Non-pigmented ciliary epithelial cell (primary cell): Measurements from ENCODE around the gene OTOGL.

ENCODE experiments used
- DNase-seq: peaks from one replicate; pipeline ENCODE4 v3.0.0-alpha.2; 2010; ENCODE audit warnings: low read depth

The OTOGL gene

GRCh38 chr12:80381121-80381520 is 281.8 kb downstream of the OTOGL start:
- no peak for DNase-seq

DNA sequence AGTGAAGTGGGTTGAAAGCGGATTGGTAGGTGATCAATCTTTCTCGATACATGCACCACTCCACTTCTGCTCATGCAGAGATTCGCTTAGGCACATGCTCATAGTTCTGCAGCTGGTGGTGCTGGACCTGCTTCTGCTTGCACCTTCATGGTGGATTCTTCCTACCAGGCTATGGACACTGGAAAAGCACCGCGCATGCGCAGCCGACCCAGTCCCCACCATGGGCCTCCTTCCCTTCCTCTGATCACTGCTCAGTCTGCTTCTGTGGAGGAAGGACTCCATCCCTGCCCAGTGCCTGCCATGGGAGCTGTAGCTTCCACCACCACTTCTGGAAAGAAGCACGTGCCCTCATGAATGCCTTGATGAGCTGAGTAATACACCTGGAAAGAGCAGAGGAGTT is 282.9 kb downstream of the OTOGL start:
- DNase-seq, result no peak

DNA sequence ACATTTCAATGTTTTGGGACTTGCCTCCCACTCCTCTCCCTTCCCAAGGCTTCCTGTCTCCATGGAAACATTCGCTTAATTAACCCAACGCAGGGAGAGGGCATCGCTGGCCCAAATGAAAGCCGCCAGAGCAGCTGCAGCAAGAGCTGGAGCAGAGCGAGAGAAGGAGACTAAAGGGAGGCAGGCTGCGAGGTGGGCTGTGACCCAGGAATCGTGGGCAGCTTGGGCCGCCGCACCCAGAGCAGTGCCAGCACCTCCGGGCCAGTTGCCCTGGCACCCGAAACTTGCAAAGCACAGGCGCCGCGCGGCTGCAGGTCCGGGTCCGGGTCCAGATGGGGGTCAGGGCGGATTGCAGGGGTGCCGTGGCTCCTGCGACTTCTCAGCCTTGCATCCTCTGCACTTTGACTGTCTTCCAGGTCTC is 301.2 kb downstream of the OTOGL start:
- no peak for DNase-seq

- DNase-seq, result no peak
Measured at GRCh38 chr12:80401191-80401590, 301.9 kb downstream of the OTOGL start.

DNA sequence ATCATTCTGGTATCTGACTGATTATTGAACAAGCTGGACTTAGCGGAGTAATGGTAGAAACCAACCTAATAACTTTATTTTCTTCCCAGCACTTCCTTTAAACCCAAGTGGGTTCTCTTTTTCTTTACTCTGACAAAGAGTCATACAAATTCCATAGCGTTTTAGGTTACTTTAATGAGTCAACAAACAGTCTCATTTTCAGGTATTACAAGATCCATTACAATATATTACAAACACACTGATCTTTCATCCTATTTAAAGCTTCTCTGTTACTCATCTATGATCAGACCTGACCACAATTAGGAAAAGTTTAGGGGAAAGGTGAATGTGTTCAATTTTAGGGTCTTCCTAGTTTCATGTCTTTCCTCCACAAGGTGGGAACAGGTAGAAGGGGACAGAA is 305.3 kb downstream of the OTOGL start:
- DNase-seq, result no peak

DNA sequence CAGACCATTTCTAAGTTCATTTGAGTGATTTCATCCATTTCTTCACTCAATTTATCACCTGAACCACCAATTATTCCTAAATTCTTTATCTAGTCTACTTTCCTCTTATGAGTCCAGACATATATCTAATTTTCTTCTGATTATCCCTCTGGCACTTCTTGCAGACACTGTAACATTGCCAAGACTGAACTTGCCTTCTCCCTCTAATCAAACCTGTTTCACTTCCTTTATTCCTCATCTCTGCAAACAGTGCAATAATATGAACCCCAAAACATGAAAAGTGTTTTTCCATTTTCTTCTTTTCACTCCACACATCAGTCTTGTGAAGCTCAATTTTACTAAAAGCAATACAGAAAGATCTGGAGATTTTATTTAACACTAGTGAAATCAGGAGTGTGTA is 306.9 kb downstream of the OTOGL start:
- DNase-seq, result no peak

- no peak for DNase-seq
Measured at GRCh38 chr12:80411787-80412186, 312.4 kb downstream of the OTOGL start.

- peak; percentile 30 for DNase-seq
Measured at GRCh38 chr12:80412343-80412953, 313.1 kb downstream of the OTOGL start.

DNA sequence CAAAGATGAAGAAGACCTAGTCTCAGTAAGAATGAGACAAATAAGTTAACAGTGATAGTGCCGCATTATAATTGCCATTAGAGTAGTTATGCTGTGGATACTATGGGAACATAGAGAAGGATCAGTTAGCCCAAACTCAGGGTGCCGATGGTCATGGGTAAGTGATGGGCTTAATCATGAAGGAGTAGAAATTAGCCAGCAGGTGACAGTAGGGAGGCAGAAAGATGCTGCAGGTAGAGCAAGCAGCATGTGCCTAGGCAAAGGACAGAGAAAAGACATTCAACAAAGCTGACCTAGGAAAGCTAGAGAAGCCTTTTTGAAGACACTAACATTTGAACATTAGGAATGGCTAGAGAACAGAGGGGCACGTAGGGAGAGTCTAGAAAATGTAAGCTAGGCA is 314.1 kb downstream of the OTOGL start:
- no peak for DNase-seq

DNA sequence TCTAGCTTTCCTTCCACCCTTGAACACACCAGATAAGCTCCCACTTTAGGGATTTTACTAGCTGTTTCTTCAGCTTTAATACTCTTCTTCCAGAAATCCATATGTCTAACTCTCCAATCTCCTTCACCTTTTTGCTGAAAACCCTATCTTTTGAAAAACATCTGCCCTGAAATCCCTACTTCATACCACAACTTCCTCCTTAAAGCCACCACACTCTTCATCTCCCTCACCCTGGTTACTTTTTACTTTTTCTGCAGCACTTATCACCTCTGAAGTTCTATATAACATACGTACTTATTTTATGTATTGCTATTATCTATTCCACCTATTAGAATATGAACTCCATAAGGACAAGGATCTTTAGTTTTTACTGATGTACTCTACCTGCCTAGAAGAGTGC is 316.1 kb downstream of the OTOGL start:
- no peak for DNase-seq

GRCh38 chr12:80419644-80420043 is 320.3 kb downstream of the OTOGL start:
- no peak for DNase-seq

DNA sequence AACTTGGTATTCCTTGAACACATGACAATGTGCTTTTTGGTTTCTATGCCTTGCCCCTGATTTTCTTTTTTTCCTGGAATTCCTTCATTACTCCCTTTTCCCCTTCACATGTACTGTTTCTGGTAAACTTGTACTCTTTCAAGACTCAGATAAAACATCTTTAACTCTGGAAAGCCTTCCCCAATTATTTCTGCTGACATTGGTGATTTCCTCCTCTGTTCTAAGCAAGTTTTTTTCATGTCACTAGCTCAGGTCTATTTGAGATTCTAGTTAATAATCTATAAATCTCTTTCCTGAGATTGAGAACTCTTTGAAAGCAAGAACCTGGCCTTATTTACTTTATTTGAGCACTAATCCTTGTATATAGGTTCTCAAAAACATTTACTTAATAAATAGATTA is 320.7 kb downstream of the OTOGL start:
- DNase-seq, result no peak

DNA sequence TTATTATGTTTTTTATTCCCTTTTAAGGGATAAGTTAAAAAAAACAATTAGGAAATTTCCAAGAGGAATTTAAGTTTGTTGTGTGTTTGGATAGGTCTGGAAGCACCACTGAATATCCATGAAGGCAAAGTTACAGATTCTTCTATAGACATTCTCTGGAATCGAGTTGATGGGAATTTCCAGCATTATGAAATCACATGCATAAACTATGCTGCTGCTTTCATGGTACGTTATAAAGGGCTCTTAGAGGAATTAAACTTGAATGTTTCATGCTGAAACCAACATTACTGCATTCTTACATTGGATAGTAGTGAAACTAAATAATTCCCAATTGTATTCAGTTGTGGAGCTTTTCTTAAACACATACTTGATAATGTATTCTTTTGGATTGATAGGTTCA is 323.2 kb downstream of the OTOGL start:
- no peak for DNase-seq
